ENCODE measurements around the gene ZNF609.

Gene ZNF609

DNA sequence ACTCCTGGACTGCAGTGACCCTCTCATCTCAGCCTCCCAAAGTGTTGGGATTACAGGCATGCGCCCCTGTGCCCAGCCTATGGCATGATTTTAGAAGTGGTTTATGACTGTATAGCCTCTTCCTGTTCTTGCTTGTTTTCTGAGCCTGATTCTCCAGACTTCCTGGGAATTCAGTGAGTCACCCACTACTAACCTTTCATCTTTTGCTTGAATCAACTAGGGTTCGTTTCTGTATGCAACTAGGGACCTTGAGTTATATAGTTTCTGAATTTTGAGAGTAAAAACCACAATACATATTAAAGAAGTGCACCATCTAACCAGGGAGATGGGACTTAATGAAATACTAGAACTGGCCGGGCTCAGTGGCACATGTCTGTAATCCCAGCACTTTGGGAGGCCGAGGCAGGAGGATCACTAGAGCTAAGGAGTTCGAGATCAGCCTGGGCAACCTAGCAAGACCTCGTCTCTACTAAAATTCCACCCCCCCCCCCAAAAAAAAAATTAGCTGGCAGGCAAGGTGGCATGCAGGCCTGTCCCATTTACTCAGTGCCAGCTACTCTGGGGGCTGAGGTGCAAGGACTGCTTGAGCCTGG, 76.0 kb downstream of the ZNF609 start:
- peak; percentile 81 for DNase-seq (ENCODE audit: low spot score)

DNA sequence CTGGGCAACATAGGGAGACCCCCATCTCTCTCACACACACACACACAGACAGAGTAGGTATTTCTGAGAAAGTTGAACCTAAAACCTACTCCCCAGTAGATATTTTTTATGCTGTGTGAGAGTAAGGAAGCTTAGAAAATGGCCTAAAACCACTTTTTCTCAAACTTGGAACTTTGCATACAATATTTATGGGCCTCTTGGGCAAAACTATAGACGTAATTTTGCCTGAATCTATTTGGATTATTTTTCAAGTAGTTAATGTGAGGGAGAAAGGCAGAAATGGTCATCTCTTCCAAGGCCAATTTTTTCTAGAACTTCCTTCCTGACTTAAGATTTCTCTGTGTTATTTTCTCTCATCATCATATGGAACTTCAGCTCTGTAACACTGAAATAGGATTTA, 81.7 kb downstream of the ZNF609 start:
- DNase-seq (ENCODE audit: low spot score): no peak

DNA sequence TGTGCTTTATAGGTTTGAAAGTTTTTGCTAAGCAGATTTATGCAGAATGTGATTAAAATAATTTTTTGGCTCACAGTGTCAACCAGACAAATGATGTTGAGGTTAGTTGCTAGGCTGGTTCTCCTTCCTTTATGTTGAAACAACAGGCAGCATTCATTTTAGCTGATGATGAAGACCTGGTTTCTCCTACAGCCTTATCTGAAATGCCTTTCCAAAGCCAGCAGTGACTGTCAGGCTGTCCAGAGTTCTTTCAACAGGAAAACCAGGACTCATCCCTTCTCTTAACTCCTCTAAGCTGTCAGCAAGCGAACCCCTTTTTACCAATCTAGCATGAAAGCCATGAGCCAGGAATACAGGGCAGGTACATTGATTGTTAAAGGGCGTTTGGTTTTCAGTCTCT, 84.1 kb downstream of the ZNF609 start:
- DNase-seq (ENCODE audit: low spot score): no peak

DNA sequence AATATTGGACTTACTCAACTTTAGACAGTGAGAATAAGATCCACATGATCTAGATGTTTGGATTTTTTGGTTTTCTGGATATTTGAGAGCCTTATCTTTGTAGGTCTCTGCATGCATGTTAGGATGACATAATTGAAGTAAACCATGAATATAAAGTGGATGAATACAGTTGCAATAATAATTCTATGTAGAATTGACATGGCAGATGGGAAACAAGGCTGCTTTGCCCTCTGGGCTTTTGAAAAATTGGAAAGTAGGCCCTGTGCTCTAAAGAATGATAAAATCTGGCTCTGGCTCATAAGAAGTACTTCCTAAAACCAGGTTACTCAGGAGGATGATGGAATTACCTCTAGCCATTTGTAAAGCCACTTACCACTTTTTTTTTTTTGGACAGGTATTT, 86.9 kb downstream of the ZNF609 start:
- no peak for DNase-seq (ENCODE audit: low spot score)

DNA sequence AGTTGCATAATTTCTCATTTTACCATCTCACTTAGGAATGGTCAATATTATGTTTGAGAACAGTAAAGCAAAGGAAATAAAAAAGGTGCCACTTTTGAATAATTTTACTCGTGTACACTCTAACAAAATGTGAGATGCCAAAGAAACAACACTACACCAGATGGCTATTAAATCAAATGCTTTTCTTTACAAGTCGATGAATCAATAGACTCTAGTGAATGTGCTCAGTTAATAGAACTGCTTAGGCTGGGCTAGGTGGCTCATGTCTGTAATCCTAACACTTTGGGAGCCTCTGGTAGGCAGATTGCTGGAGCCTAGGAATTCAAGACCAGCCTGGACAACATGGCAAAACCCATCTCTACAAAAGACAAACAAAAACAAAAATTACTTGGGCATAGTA, 87.9 kb downstream of the ZNF609 start:
- no peak for DNase-seq (ENCODE audit: low spot score)

DNA sequence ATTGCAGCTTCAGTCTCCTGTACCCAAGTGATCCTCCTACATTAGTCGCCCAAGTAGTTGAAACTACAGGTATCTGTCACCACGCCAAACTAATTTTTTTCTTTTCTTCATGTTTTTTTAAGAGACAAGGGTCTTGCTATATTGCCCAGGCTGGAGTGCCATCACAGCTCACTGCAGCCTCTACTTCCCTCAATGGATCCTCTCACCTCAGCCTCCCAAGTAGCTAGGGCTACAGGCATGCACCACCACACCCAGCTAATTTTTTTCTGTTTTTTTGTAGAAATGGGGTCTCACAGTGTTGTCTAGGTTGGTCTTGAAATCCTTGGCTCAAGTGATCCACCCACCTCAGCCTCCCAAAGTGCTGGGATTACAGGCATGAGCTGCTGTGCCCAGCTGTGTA, 89.5 kb downstream of the ZNF609 start:
- DNase-seq (ENCODE audit: low spot score): no peak

DNA sequence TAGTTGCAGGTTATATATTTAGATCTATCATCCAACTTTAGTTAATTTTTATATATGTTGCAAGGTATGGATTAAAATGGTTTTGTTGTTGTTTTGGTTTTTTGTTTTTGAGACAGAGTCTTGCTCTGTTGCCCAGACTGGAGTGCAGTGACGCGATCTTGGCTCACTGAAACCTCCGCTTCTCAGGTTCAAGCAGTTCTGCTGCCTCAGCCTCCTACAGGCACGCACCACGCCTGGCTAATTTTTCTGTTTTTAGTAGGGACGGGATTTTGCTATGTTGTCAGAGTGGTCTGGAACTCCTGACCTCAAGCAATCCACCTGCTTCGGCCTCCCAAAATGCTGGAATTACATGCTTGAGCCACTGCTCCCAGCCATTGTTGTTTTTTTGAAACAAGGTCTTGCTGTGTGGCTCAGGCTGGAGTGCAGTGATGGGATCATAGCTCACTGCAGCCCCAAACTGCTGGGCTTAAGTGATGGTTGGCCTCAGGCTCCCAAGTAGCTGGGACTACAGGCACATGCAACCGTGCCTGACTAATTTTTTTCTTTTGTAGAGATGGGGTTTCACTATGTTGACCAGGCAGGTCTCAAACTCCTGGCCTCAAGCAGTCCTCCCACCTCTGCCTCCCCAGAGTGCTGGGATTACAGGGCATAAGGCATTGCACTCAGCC, 92.0 kb downstream of the ZNF609 start:
- DNase-seq (ENCODE audit: low spot score): no peak

DNA sequence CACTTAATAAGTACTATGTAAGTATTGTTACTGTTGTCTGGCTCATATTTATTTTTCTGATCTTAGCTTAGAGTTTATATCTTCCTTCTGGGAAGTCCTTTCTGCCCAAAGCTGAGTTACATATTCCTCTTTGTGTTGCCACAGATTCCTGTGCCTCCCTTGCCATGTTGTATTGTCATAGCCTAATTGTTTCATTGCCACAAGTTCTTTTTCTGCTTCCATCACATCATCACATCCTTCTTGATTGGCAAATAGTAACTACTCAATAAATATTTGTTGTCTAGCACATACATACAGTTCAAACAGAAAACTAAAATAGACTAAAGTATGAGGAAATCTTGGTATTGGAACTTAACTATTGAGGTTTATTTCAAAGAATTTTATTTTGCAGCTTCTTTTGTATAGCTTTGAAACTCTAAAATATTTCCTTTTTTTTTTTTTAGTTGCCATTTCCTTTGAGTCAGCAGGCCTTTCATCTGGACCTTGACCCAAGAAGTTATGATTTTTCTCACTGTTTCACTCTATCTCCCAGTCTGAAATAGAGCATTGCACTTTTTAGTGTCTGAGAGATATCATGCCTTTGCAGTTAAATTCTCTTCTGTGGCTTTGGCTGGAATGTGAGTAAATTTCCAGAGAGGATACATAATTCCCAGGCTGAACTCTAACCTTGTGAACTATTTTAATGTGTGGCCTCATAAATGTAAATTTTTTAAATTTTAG, 98.2 kb downstream of the ZNF609 start:
- peak; percentile 34 for DNase-seq (ENCODE audit: low spot score)

DNA sequence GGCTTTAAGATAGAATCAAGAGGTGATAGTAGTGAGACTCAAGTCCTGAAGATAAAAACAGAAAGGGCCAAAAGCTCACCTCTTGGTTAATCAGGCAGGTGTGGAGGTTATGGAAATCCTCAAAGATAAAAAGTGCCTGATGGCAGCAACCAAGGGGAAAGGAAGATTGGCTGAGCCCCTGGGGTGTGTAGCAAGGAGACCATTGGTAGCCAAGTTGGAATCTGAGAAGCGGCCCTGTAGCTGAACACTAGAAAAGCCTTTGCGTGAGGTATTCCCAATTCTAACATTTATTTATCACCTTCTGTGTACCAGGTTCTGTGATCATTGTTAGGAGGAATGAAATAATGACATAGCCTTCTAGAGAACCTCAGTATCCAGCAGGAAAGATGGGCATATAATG, 98.9 kb downstream of the ZNF609 start:
- no peak for DNase-seq (ENCODE audit: low spot score)

DNA sequence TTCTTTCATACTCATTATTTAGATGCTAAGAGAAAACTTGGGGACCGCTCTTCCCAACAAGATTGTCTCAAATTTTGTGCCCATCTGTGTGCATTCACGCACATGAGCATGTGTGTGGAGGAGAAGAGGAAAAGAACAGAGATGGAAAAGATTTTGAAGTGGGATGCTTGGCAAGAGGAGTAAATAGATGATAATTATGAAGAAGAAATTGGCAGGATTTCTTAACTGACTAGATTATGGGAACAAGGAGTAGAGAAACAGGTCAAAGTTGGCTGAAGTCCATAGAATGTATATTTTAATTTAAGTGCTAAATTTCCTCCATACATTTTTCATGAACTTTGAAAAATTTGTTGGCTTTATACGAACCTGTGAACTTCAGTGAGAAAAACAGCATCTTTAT, 100.1 kb downstream of the ZNF609 start:
- no peak for DNase-seq (ENCODE audit: low spot score)

DNA sequence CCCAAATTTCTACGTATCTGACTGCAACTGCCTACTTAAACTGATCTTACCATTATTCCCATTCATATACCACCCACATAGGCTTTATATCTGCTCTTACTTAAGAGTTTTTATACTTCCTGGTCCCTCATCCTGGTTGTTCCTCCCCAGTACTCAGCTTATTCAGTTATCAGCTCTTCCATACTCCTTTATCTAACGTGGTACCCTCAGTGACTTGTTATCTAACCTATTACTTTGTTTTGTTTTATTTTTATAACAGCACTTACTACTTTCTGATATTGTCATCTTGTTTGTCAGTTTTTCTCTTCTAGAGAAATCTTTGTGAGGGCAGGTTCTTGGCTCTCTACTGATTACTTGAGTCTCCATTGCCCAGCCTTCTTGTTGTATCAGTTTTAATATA, 100.6 kb downstream of the ZNF609 start:
- no peak for DNase-seq (ENCODE audit: low spot score)

DNA sequence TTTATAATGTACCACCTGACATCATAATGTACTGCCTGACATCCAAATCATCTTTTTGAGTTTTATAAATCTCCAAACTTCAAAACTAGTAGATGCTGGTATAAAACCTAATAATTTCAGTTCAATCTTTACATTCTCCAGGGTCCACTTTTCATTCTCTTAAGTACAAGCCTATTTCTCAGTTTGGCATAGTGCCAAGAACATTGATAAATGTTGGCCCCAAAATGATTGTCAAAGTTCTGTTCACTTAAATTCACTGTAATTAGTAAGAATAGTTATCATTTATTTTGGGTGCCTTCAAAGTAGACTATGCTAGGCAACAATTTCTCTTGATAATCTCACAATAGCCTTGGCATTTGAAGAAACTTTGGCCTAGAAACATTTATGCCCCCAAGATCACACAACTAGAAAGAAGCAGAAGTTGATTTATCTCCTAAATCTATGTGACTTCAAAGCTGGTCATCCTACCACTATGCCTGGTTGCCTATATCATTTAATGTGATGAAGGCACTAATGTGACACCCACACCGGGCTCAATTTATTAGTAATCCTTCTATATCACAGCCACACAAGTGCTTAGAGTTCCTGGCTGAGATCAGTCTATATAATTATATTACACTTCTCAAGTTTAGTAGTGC, 101.7 kb downstream of the ZNF609 start:
- no peak for DNase-seq (ENCODE audit: low spot score)

DNA sequence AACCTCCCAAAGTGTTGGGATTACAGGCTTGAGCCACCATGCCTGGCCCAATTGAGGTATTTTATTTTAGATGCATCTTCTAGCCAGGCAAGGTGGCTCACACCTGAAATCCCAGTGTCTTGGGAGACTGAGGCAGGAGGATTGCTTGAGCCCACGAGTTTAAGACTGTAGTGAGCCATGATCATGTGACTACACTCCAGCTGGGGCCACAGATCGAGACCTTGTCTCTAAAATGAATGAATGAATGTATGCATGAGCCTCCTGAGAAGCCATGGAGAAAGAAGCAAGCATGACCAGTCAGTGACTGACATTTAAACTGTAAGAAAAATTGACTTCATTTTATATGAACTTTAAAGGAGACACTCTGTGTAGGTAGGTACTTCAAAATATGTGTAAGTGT, 105.7 kb downstream of the ZNF609 start:
- no peak for DNase-seq (ENCODE audit: low spot score)

DNA sequence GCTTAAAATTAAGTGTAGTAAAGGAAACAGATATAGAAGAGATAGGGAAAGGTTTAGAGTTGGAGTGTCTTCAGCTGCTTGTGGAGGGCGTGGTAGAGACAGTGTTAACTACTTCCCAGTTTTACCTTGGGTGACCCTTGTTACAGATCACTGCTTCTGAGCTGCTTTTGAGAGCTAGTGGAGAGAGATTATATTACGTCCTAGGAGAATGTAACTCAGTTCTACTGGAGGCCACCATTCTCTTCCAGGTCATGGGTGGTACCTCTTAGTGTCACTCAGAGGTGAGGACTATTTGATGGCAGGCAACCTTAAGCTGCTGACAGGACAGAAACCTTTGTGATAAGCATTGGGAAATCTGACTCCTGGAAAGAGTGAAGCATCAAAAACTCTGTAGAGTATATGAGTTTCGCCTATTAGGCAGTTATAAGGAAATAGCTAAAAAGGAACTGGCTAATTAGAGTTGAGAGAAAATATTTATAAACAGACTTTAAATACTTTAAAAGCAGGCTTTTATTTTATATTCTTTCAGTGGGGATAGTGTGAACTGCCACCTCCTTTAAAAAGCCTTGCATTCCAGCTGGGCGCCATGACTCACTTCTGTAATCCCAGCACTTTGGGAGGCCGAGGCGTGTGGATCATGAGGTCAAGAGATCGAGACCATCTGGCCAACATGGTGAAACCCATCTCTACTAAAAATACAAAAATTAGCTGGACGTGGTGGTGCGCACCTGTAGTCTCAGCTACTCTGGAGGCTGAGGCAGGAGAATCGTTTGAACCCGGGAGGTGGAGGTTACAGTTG, 106.5 kb downstream of the ZNF609 start:
- peak; percentile 64 for DNase-seq (ENCODE audit: low spot score)

DNA sequence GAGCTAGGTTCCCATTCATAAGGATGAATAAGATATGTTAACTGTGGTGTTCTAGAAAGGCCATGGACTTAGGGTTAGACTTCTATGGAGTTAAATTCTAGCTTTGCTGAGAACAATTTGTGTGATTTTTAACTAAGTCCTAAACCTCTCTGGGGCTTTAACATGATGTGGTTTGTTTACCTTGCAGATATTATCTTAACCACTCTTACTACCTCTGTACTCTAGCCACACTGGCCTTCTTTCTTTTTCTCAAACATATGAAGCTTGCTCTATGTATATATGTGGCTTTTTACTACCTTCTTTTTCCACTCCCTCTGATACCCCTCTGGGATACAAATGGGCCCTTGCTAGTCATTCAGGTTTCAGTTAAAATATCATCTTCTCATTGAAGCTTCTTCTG, 108.4 kb downstream of the ZNF609 start:
- no peak for DNase-seq (ENCODE audit: low spot score)

DNA sequence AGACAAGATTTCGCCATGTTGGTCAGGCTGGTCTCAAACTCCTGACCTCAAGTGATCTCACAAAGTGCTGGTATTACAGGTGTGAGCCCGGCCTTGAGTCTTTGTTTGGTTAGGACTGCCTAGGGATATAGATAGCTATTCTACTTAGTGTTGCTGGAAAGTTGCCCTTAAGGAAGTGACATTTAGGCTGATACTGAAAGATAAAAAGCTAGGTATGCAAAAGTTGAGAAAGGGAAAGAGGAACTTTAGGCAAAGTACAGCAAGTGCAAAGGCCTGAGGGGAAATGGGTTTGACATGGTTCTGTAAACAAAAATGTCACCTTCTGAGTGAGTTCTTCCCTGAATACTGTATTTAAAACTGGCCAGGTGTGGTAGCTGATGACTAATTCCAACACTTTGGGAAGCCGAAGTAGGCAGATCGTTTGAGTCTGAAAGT, 111.5 kb downstream of the ZNF609 start:
- DNase-seq (ENCODE audit: low spot score): peak; percentile 62

DNA sequence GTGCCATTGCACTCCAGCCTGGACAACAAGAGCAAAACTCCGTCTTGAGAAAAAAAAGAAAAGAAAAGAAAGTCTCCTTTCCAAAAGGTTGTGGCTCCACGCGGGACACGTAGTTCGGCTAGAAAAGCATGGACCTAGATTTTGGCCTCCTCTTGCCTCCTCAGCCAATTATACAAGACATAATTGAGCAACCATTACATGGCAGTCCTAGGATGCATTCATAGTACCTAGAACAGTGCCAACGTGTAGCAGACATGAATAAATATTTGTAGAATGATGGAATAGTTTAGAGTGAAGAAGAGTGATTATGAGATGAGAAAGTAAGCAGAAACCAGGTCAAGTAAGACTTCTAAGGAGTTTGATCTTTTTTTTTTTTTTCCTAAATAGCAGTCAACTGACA, 112.5 kb downstream of the ZNF609 start:
- DNase-seq (ENCODE audit: low spot score): no peak

DNA sequence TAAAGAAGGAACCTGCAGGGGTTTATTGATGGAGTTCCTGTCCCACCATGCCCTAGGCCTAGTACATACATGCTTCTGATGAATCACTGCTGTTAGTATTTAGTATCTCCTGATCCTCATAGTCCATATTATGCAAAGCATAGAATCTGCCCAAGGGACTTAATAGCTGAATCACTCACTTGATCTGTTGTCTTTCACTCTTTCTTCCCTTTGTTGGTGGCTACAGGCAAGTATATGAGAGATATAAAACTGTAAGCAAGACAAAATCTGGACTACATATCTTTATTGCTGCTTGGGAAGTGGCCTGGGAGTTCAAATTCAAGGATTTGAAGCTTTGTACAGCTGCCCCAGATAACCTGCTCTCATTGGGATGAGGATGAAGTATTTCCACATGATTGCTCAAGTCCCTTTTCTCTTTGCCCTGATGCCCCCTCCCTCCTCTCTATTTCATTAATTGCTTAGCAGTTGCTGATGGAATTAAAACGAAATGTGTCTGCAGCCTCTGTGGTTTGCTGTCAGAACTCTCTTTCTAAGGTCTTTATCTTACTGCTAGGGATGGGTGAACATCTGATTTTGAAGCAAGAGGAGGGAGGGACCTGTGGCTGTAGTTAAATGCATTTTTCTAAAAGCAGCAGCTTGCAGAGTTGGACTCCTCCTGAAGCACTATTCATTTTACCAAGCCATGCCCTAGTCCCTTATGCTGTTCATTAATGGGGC, 114.1 kb downstream of the ZNF609 start:
- no peak for DNase-seq (ENCODE audit: low spot score)

DNA sequence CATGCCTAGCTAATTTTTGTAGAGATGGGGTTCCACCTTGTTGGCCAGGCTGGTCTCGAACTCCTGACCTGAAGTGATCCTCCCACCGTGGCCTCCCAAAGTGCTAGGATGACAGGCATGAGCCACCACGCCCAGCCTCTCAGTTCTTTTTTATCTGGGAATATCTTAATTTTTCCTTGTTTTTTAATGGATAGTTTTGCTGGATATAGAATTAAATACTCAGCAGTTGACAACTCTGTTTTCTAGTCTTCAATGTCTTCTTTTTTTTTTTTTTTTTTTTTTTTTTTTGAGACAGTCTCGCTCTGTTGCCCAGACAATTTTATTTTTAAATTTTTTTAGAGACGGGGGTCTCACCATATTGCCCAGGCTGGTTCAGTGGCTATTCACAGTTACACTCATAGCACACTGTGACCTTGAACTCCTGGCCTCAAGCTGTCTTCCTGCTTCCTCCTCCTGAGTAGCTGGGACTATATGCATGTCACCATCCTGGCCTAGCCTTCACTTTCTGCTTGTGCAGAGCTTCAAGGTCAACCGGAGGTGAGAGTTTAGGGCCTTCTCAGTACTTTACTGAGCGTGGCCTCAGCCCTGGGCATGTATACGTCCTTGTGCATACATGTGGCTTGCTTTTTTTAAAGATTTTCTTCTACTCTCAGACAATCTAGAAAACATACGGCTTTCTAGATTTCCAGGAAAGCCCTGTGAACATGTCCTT, 120.5 kb downstream of the ZNF609 start:
- no peak for DNase-seq (ENCODE audit: low spot score)

DNA sequence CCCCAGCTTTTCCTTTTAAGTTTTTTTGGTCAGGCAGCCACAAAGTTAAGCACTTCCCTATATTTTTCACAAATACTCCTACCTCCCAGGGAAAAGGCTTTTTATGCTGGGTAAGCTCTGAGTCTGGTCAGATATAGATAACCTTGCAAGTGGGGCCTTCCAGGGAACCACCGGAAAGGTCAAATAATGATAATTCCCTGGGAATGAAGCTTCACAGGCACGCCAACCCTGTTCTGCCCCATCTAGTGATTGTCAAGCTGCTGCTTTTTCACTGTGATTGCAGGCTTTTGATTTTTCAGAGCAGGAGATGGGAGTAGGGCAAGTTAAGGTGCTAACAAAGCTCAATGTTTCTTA, 121.0 kb downstream of the ZNF609 start:
- no peak for DNase-seq (ENCODE audit: low spot score)

DNA sequence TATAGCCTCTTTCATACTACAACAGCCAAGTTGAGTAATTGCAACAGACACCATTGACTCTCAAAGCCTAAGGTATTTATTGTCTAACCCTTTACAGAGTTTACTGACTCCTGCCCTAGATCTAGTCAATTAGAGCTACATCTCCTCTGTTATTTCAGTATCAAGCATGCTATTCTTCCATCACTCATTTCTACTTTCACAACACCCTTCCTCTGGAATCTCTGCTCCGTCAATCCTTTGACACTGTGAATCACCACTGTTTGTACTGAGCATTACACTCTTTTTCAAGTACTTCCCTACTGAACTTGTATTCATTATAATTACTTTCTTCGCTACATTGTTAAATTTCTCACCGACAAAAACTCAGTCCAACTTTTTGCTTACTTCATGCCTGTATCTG, 121.8 kb downstream of the ZNF609 start:
- no peak for DNase-seq (ENCODE audit: low spot score)

Data from LoVo (cell line).